B cell (primary cell): Measurements from ENCODE around the gene SMIM5. TPM values are rescaled to one million over a fixed set of nuclear protein-coding genes. Genes with fewer than 3 reads are reported as not detected.

Experiments
- ATAC-seq: fragments of 200-7000 bp; cut with Tn5 transposase; one replicate; pipeline ENCODE4 v1.10.0; 2021; ENCODE audit warnings: low read depth, mild to moderate bottlenecking, moderate number of reproducible peaks, moderate library complexity
- CTCF ChIA-PET: fragments of 350-600 bp; sonication (Branson Sonifier 250); formaldehyde crosslinking; loops from one replicate; lab custom pipeline; 2021; ENCODE audit warnings: antibody characterized with exemption, inconsistent platforms; lab: Charles Lee
- POLR2A ChIA-PET: fragments of 350-600 bp; sonication (Branson Sonifier 250); formaldehyde crosslinking; loops from one replicate; lab custom pipeline; 2021; ENCODE audit warnings: antibody characterized with exemption; lab: Charles Lee
- DNase-seq: peaks from one replicate; pipeline ENCODE4 v3.0.0; 2013
- H2AFZ ChIP-seq: 2 replicates; pipeline ENCODE4 v1.6.1; 2012; ENCODE audit warnings: mild to moderate bottlenecking, low read depth, low read length; ENCODE audit not compliant: insufficient read depth, poor library complexity, severe bottlenecking
- H3K27ac ChIP-seq, 2 donors: 1 replicate in 1 of 2; 2 replicates in 1 of 2; pipeline ENCODE4 v1.5.1; 2012 to 2013; ENCODE audit warnings: low read length in 2 of 2, mild to moderate bottlenecking in 2 of 2, moderate library complexity in 1 of 2
- H3K27me3 ChIP-seq, 4 experiments: fragments of 200-600 bp in 1 of 4; sonication (generic) in 1 of 4; replicated peaks in 1 of 4; 1 replicate in 2 of 4; 2 replicates in 2 of 4; pipeline versions ENCODE4 v1.6.1 to v1.7.0; 2013 to 2016; ENCODE audit warnings: low read length in 3 of 4, mild to moderate bottlenecking in 2 of 4, mixed read lengths in 1 of 4, moderate library complexity in 1 of 4; ENCODE audit not compliant: insufficient read depth in 4 of 4, control insufficient read depth in 3 of 4; ENCODE audit errors: control extremely low read depth in 1 of 4
- H3K36me3 ChIP-seq, 2 experiments: replicated peaks in 1 of 2; 1 replicate in 1 of 2; 2 replicates in 1 of 2; pipeline versions ENCODE4 v1.6.1 to v1.7.1; 2013; ENCODE audit warnings: low read length in 1 of 2; ENCODE audit not compliant: insufficient read depth in 2 of 2, control insufficient read depth in 1 of 2; ENCODE audit errors: control extremely low read depth in 1 of 2, extremely low read depth in 1 of 2
- H3K4me1 ChIP-seq, 2 donors: fragments of 200-600 bp in 1 of 2; sonication (generic) in 1 of 2; 1 replicate in 1 of 2; 2 replicates in 1 of 2; pipeline versions ENCODE4 v1.5.1 to v1.6.1; 2013 to 2017; ENCODE audit warnings: low read length in 2 of 2; ENCODE audit not compliant: control insufficient read depth in 2 of 2, insufficient read depth in 2 of 2
- H3K4me2 ChIP-seq: replicated peaks from 2 replicates; pipeline ENCODE3; 2012; ENCODE audit warnings: mild to moderate bottlenecking, low read depth, low read length; ENCODE audit not compliant: poor library complexity, severe bottlenecking
- H3K4me3 ChIP-seq, 5 experiments: fragments of 200-600 bp in 1 of 5; sonication (generic) in 1 of 5; 1 replicate in 3 of 5; 2 replicates in 2 of 5; pipeline versions ENCODE4 v1.5.1 to v1.7.0; 2011 to 2016; ENCODE audit warnings: low read length in 4 of 5, mild to moderate bottlenecking in 4 of 5, low read depth in 2 of 5, control low read depth in 1 of 5, moderate library complexity in 1 of 5; ENCODE audit not compliant: insufficient read depth in 1 of 5; ENCODE audit errors: control extremely low read depth in 1 of 5, extremely low read depth in 1 of 5
- H3K79me2 ChIP-seq: fragments of 200-600 bp; sonication (generic); one replicate; pipeline ENCODE4 v1.6.0; 2016; ENCODE audit warnings: low read length; ENCODE audit not compliant: control insufficient read depth, insufficient read depth
- H3K9ac ChIP-seq: fragments of 200-600 bp; sonication (generic); 2 replicates; pipeline ENCODE4 v1.6.1; 2017; ENCODE audit warnings: mild to moderate bottlenecking, low read length, moderate library complexity
- H3K9me3 ChIP-seq, 3 donors: one replicate each; pipeline versions ENCODE4 v1.6.1 to v1.7.1; 2013; ENCODE audit warnings: low read length in 2 of 3; ENCODE audit not compliant: control insufficient read depth in 2 of 3, insufficient read depth in 1 of 3; ENCODE audit errors: control extremely low read depth in 1 of 3
- H4K20me1 ChIP-seq: 2 replicates; pipeline ENCODE4 v1.6.0; 2012; ENCODE audit warnings: mild to moderate bottlenecking, low read length; ENCODE audit not compliant: insufficient read depth, control insufficient read depth, poor library complexity, severe bottlenecking
- H3K27ac Mint-ChIP-seq: one replicate; pipeline ENCODE4 v1.8.0; 2021; ENCODE audit warnings: mixed read lengths
- H3K27me3 Mint-ChIP-seq: one replicate; pipeline ENCODE4 v1.8.0; 2021; ENCODE audit warnings: mixed read lengths
- H3K4me1 Mint-ChIP-seq: one replicate; pipeline ENCODE4 v1.8.0; 2021; ENCODE audit warnings: mixed read lengths
- H3K4me3 Mint-ChIP-seq: one replicate; pipeline ENCODE4 v1.8.0; 2021; ENCODE audit warnings: mixed read lengths
- H3K9me3 Mint-ChIP-seq: one replicate; pipeline ENCODE4 v1.8.0; 2022; ENCODE audit warnings: mixed read lengths; ENCODE audit not compliant: insufficient read depth
- EZH2 ChIP-seq: IDR thresholded peaks from 2 replicates; pipeline ENCODE4 v1.6.1; 2012; ENCODE audit warnings: borderline replicate concordance, low read depth, mild to moderate bottlenecking, moderate library complexity, low read length; ENCODE audit not compliant: insufficient read depth, poor library complexity, severe bottlenecking
- WGBS: methylation state at CpG from one replicate; pipeline ENCODE4 v1.1.5; 2013; ENCODE audit warnings: missing lambda C conversion rate; ENCODE audit not compliant: insufficient coverage; 5-methylcytosine and 5-hydroxymethylcytosine counted together
- intact Hi-C: fragments of 100-400 bp; cut with micrococcal nuclease; formaldehyde crosslinking; loops from one replicate; pipeline ENCODE4 v1.10.0; 2022
- polyA plus RNA-seq: library from polyadenylated mRNA; depleted of rRNA; stranded (reverse); fragments of >200 nt; gene quantifications from 2 replicates; pipeline ENCODE4 v1.2.3, GENCODE V29; 2012
- total RNA-seq, 2 donors: library from RNA; stranded (reverse); fragments of 120-200 nt in 1 of 2; gene quantifications; 1 replicate in 1 of 2; 2 replicates in 1 of 2; pipeline versions ENCODE4 v1.2.3 to v1.2.4, GENCODE V29; 2013 to 2022
- TF ChIP-seq, protein P1 (sequence below): fragments of 200-600 bp; IDR thresholded peaks from one replicate; pipeline ENCODE4 v1.8.0; 2022; ENCODE audit warnings: antibody characterized with exemption, mild to moderate bottlenecking

The SMIM5 gene
- total and polyA plus RNA-seq, 2 donors (not counting 1 experiment from before 2014, with no cell fraction given): 0.62 to 7.6 TPM

DNA sequence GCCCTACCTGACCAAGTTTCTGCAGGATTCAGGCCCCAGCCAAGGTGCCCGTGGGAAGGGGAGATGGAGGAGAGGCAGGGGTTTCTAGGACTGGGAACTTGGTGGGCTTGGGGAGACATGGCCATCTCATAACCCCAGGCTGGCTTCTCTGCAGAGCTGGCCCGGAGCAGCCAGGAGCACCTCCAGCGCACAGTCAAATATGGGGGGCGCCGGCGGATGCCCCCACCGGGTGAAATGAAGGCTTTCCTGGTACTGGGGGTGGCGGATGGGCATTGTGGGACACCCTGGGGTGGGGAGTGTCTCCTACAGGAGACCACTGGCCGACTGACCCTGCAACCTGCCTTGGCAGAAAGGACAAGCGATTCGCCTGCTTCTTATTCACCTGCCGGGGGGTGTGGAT is 9.2 kb upstream of the SMIM5 start:
- Mint-ChIP-seq H3K4me3 (no peak overlapping the region), H3K4me1 (peaks cover 2% of the 10 kb centered on the region), H3K27ac (no peak overlapping the region), H3K27me3 (no peaks in the 10 kb centered on the region), H3K9me3 (no peaks in the 10 kb centered on the region)
- Histone ChIP-seq H3K9me3 (no peaks in the 10 kb centered on the region), H3K27me3 (no peaks in the 10 kb centered on the region), H3K9ac (no peak overlapping the region), H2AFZ (no peak overlapping the region), H3K4me1 (no peaks in the 10 kb centered on the region), H3K27ac (no peak overlapping the region), H4K20me1 (no peaks in the 10 kb centered on the region), H3K4me3 (no peak overlapping the region), H3K79me2 (no peaks in the 10 kb centered on the region), H3K4me2 (no peak overlapping the region), H3K36me3 (peaks cover 0 to 59% of the 10 kb centered on the region in 2 experiments)
- ChIA-PET CTCF (interaction anchor here (3.7 to 19.7 kb wide), 2 partner anchors 10 to 124 kb away, joined by 27 to 389 read pairs; partner anchors contain the start of gene SMIM5), POLR2A (no interaction called here)
- TF ChIP-seq, protein P1, sequence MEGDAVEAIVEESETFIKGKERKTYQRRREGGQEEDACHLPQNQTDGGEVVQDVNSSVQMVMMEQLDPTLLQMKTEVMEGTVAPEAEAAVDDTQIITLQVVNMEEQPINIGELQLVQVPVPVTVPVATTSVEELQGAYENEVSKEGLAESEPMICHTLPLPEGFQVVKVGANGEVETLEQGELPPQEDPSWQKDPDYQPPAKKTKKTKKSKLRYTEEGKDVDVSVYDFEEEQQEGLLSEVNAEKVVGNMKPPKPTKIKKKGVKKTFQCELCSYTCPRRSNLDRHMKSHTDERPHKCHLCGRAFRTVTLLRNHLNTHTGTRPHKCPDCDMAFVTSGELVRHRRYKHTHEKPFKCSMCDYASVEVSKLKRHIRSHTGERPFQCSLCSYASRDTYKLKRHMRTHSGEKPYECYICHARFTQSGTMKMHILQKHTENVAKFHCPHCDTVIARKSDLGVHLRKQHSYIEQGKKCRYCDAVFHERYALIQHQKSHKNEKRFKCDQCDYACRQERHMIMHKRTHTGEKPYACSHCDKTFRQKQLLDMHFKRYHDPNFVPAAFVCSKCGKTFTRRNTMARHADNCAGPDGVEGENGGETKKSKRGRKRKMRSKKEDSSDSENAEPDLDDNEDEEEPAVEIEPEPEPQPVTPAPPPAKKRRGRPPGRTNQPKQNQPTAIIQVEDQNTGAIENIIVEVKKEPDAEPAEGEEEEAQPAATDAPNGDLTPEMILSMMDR: no peak
- no peak for TF ChIP-seq EZH2
- no peak for ATAC-seq
- 90% methylated on average over 11 of the region's 12 CpGs for WGBS
- DNase-seq: no peak
- intact Hi-C loops: no loop called here

DNA sequence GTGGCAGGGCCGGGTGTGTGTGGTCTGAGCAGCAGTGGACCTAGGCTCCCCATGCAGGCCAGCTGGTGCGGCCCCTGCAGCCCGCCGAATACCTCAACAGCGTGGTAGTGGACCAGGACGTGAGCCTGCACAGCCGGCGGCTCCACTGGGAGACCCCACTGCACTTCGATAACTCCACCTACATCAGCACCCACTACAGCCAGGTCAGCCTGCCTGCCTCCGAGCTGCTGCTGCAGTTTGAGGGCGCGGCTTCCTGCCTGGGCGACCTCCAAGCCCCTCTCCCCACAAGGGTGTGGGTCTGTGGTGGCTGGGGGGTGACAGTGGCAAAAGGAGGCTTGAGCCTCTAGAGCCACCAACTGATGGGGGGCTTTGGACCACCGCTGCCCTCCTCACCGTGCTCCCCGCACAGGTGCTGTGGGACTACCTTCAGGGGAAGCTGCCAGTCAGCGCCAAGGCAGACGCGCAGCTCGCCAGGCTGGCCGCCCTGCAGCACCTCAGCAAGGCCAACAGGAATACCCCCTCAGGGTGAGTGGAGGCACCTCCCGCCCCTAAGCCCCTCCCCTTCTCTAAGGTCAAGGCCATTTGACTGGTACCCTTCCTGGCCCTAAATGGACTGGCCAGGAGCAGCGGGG is 8.4 kb upstream of the SMIM5 start:
- intact Hi-C loops: no loop called here
- H3K27ac ChIP-seq: no peak overlapping the region
- H3K36me3 ChIP-seq: peaks cover 0 to 52% of the 10 kb centered on the region in 2 experiments
- no peaks in the 10 kb centered on the region for H3K9me3 ChIP-seq
- ChIA-PET POLR2A (interaction anchor here (0.6 kb wide), 1 partner anchor 166 kb away, joined by 4 read pairs; no protein-coding TSS in a partner anchor), CTCF (interaction anchor here (0.5 to 19.7 kb wide), 4 partner anchors 9 to 172 kb away, joined by 3 to 389 read pairs (median 15); partner anchors contain the start of gene SMIM5)
- H3K4me1 Mint-ChIP-seq: peaks cover 2% of the 10 kb centered on the region
- no peak overlapping the region for H2AFZ ChIP-seq
- no peak overlapping the region for H3K4me3 ChIP-seq
- H3K27ac Mint-ChIP-seq: no peak overlapping the region
- TF ChIP-seq EZH2: no peak
- TF ChIP-seq, protein P1: no peak
- H3K27me3 ChIP-seq: no peaks in the 10 kb centered on the region
- no peaks in the 10 kb centered on the region for H3K4me1 ChIP-seq
- no peaks in the 10 kb centered on the region for H3K9me3 Mint-ChIP-seq
- no peak overlapping the region for H3K9ac ChIP-seq
- H3K4me2 ChIP-seq: no peak overlapping the region
- no peak overlapping the region for H3K4me3 Mint-ChIP-seq
- ATAC-seq (no peak), DNase-seq (no peak)
- WGBS: 93% methylated on average over 14 of the region's 23 CpGs
- no peaks in the 10 kb centered on the region for H3K27me3 Mint-ChIP-seq
- no peaks in the 10 kb centered on the region for H3K79me2 ChIP-seq
- no peaks in the 10 kb centered on the region for H4K20me1 ChIP-seq
